Measurements from ENCODE around the gene PARVB.

The PARVB gene, protein sequence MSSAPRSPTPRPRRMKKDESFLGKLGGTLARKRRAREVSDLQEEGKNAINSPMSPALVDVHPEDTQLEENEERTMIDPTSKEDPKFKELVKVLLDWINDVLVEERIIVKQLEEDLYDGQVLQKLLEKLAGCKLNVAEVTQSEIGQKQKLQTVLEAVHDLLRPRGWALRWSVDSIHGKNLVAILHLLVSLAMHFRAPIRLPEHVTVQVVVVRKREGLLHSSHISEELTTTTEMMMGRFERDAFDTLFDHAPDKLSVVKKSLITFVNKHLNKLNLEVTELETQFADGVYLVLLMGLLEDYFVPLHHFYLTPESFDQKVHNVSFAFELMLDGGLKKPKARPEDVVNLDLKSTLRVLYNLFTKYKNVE

DNA sequence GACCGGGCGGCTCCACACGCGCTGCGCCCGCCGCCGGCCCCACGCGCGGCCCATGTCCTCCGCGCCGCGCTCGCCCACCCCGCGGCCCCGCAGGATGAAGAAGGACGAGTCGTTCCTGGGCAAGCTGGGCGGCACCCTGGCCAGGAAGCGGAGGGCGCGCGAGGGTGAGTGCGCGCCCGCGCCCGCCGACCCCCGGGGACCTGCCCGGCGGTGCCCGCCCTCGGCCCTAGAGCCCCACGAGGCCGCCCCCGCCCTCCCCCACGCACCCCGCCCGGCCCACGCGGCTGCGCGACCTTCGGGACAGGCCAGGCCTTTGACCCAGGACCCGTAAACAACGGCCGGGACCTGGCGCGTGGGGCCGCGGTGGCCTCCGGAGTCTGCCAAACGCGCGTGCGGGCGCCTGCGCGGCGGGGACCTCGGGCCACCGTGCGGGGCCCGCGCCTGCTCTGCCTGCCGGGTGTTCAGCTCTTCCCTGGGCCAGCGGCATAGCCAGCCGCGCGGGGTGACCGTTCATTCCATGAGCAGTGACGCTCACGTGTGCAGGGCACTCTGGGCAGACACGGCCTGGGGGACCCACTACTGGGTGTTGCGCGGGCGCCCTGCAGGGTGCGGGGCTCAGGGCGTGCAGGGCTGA lies at the start of gene PARVB:
Gene PARVB, plus strand, starts transcription at position 15 of the 634 bp plus-strand sequence. Its CDS starts 38 bp downstream, at position 53.
- DNase-seq (ENCODE audit: low read depth): no peak

DNA sequence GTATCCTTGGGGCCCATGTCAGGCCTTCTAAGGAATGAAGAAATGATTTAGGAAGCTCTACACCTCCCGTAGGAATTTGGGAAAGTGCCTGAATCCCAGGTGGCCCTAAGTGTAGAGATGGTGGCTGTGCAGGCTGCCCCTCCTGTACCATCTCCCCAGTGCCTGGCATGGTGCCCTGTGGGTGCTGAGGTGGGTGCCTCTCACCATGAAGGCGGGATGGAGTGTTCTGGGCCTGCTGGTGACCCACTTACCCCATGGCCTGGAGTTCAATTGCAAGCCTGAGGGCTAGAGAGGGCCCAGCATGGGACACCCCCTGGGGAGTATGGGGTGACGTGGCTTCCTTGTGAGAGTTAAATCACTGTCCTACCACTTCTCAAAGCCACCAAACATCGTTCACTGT lies 49.1 kb upstream of the PARVB start:
- DNase-seq (ENCODE audit: low read depth): no peak

DNA sequence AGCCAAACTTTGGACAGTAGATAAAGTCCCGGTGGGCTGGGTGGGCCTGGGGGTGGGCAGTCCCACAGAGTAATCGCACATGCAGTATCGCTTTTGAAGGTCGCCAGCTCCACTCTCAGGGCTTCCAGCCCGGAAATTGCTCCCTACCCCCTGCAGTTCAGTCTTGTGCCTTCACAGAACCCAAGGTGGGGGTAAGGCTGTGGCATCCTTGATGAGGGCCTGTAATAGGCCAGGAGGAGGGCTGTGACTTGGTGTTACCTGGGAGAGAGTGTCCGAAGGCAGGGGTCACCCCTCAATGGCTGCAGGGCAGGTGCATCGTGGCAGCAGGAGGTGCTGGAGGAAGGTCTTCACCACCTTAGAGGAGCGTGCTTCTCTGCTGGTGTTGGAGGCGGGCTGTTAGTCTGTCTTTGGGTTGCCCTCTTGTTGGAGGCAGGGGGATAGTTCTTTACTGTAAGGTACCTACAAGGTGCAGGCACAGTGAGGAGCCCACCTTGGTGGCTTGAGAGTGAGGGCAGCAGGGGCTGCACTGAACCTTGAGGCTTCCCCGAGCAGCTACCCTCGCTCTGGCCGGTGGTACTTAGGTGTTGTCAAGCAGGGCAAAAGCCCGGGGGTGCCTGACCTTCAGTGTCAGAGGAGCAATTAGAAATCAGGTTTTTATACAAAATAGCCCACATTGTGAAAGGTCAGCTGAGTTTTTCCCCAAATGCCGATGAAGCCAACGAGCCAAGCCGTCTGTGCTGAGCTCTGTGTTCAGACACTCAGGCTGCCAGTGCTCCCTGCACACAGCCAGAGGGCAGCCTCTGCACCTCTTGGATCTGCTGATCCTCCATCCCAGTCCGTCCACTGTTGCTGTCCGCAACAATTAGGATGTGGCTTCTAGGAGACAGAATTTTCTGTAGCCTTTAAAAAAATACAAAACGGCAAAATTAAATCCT lies 47.0 kb upstream of the PARVB start:
- no peak for DNase-seq (ENCODE audit: low read depth)

DNA sequence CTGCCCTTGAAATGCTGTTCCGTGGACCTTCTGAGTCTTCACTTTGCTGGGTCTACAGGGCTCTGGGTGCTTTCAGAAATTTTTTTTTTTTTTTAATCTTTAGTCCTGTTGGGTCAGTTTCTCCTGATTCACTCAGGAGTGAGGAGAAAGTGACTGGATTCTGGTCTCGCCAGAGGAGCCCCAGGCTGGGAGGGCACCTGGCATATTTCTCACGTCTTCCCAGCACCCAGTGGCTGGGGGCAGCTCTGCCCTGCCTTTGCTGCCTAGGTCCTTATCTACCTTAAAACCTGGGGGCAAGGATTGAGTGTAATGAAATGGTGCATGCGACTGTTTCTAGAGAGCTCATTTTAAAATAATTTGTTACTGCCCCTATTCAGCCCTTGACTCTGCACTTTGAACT lies 45.5 kb upstream of the PARVB start:
- no peak for DNase-seq (ENCODE audit: low read depth)

DNA sequence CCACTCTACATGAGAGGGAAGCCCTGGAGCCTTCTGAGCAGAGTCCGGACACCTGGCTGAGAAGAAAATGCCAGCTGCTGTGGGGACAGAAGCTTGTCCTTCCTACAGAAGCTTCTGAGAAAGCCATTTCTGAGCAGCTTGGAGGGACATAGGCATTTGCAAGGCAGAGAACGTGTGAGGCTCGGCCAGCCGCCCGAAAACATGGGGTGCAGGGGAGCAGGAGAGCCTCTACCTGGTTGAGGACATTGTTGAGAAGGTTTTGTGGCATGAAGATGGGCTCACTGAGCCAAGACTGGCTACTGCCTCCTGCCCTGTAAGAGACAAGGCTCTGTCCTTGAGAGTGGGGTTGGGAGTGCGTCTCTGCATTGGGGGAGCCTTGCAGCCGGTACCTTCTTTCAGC lies 43.5 kb upstream of the PARVB start:
- DNase-seq (ENCODE audit: low read depth): no peak

DNA sequence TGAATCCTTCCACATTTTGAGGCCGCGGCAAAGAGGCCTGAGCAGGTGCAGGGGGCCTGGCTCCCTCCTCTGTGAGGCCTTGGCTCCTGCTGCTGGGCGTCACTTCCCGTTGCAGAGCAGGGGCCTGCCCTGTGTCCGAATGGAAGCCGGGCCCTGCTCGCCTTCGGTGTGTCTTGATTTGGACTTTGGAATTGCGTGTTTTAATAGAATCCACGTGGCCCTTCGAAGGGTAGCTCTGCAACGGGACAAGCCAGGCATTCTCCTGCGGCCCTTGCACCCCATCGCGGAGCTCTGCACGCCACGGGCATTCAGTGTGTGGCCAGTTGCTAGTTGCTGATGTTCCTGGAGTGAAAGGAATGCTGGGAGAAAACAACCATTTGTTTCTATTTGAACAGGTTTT lies 43.1 kb upstream of the PARVB start:
- no peak for DNase-seq (ENCODE audit: low read depth)

DNA sequence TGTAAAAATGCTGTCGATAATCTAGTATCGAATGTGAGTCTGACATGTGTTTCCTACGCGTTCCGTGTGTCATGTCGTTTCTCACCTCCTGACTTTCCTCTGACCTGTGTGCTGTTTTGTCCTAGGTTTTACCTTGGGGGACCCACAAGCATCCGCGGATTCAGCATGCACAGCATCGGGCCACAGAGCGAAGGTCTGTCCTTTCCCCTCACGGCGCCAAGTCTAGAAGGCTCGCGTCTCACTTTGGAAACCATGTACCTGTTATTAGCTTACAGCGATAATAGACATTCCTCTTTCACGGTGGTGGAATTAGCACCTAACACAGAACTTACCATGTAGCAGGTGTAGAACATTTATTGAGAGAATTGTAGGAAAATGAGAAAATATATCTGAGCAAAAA lies 40.3 kb upstream of the PARVB start:
- DNase-seq (ENCODE audit: low read depth): no peak

DNA sequence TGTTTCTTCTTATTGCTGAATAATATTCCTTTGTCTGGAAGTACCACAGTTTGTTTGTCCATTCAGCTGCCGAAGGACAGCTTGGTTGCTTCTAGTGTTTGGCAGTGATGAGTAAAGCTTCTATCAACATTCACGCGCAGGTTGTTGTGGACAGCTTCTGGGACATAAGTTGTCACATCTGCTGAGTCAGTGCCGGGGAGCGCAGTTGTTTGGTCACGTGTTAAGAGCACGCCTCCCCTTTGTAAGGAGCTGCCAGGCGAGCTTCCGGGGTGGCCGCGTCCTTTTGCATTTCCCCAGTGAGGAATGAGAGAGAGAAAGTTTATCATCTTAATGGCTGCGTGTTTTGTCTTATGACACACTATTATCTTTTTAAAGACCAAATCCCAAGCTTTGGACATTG lies 38.6 kb upstream of the PARVB start:
- DNase-seq (ENCODE audit: low read depth): no peak

DNA sequence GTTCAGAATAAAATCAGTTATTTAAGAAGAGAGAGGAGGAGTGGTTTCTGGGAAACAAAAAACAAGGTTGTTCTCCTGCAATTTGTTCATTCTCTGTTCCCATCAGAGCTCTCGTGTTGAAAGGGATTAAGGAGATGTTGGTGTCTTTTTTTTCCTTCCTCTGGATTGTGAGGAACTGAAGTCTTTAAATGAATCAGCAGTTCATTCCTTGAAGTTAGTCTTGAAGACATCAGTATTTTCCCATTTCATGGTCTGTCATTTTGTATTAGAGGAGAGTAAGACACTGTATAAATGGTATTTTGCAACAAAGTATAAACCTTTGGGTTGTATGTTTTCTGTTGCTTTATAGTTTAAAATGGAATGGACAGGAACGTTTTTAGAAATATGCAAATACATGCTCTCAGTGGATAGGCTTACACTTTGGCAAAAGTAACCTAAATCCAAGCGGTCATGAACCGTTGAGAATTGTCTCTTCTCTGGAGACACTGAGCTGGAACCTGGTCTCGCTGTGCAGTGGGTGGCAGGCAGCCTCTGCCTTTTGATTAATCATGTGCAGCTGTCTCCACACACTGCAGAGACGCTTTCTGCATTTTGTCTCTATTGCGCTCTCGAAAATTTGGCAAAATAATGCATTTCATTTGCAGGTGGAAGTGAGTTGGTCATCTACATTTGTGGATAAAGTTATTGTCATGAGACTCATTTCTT lies 35.8 kb upstream of the PARVB start:
- no peak for DNase-seq (ENCODE audit: low read depth)

DNA sequence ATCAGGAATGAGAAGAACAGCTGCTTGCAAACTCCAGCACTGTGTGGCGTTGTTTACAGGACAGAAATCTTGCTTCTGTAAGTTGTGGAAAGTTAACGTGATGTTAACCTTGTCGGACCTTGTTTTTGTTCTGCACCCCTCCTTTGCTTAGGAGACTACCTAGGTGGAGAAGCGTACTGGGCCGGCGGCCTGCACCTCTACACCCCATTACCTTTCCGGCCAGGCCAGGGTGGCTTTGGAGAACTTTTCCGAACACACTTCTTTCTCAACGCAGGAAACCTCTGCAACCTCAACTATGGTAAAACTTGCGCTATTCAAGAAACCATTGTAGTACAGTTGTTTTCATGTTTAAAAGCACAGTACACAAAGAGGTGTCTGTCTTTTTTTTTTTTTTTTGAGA lies 35.1 kb upstream of the PARVB start:
- DNase-seq (ENCODE audit: low read depth): no peak

DNA sequence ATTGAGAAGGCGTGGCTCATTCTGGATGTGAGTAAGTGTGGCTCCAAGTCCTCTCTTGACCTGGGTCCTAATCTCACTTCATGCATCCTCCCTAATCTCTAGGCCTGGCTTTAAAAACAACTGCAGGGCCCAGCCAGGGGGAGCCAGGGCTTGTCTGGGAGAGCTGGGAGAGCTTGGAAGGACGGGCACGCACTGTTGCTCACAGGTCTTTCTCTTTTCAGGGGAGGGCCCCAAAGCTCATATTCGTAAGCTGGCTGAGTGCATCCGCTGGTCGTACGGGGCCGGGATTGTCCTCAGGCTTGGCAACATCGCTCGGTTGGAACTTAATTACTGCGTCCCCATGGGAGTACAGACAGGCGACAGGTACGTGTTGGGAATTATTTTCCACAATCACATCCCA lies 34.1 kb upstream of the PARVB start:
- DNase-seq (ENCODE audit: low read depth): no peak

DNA sequence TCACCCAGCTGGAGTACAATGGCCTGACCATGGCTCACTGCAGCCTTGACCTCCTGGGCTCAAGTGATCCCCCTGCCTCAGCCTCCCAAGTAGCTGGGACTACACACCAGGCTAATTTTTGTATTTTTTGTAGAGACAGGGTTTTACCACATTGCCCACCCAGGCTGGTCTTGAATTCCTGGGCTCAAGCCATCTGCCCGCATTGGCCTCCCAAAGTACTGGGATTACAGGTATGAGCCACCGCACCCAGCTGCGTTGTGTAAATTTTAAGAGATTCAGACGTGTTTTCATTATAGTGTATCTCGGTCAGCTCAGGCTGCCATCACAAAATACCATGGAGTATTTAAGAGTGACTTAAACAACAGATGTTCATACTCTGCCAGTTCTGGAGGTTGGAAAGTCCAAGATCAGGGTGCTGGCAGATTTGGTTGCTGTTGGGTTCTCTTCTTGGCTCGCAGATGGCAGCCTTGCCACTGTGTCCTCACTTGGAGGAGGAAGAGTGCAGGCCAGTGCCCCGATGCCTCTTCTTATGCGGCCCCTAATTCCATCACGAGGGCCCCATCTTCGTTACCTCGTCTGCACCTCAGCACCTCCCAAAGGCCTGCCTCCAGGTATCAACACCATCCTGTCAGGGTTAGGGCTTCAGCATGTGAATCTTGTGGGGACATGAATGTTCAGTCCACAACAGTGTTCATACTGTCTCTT lies 32.6 kb upstream of the PARVB start:
- no peak for DNase-seq (ENCODE audit: low read depth)

DNA sequence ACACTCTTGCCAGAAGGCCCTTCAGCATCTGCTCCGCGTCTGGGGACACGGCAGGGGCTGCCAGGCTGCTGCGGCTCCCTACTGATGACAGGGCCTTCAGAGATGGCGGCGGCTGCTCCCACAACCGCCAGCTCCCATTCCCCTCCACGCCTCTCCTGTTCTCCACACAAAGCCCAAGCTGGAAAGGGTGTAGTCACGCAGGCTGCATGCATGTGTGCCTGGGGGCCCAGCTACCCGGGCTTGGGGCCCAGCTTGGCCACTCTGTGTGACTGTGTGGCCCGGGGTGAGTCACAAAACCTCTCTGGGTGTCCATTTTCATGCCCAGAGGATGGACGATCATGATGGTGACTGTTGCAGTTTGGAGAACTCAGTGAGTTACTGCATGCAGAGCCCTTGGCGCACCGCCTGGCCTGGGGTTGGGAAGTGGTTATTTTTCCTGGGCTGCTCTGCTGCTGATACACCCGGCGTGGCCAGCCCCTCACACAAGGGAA lies 31.7 kb upstream of the PARVB start:
- DNase-seq (ENCODE audit: low read depth): no peak

DNA sequence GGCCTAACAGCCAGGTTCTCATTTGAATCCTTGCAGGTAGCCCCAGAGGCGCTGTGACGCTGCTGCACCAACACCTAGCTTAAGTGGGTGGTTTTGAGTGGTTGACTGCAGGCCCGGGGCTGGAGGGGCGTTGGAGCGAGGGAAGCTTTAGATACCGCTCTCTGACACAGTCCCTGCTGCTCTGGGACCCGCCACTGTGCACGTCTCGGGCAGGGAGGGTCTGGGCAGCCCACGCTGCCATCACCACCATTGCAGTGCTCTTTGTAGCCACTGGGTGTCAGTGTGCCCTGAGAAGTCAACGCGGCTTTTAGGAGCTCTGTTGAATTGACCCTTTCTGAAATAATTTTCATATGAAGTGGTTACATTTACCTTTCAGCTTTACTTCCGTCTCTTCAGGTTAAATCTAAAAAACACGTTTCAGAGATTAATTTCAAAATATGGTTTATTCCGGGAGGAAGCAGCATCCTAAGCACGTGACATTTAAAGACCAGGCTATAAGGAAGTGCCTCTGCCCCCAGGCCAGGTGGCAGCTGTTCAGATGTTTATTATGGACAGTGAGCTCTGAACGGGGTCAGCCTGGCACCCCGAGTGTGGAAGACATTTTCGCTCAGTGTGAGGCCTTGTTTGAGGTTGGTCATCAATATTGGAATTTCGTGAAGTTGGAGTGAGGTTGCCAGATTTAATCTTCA lies 30.9 kb upstream of the PARVB start:
- peak; percentile 40 for DNase-seq (ENCODE audit: low read depth)

DNA sequence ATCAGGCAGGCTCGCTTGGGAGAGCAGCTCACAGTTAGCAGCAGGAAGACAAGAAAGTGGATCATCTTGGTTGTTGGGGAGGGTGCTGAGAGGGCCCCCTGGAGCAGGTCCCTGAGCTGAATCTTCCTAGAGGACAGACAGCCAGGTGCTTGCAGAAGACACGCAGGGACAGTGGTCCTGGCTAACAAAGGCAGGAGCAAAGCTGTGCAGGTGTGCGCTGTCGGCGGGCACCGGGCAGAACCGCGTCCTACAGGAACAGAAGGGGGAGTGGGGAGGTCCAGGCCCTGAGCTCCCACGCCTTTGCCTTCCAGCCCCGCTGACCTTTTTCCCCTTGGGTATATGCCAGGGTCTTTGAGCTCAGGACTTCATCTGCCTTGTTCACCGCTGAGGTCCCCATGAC lies 30.1 kb upstream of the PARVB start:
- no peak for DNase-seq (ENCODE audit: low read depth)

DNA sequence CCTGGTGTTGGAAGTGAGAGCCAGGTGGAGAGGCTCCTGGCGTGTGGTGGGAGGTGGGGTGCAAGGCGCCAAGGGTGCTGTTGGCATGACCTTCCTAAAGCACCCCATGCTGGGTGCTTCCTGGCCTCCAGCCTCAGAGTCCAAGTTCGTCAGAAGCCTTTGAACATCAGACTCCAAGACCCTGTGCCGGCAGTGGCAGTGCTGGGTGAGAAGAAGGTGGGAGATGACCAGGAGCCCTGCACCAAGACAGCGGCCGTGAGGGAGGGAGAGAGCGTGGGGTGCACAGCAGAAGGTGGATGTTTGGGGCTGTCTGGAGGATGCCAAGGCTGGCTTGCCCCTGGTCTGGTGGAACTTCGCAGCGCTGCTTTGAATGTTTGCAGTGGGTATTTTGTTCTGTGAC lies 29.7 kb upstream of the PARVB start:
- DNase-seq (ENCODE audit: low read depth): no peak

DNA sequence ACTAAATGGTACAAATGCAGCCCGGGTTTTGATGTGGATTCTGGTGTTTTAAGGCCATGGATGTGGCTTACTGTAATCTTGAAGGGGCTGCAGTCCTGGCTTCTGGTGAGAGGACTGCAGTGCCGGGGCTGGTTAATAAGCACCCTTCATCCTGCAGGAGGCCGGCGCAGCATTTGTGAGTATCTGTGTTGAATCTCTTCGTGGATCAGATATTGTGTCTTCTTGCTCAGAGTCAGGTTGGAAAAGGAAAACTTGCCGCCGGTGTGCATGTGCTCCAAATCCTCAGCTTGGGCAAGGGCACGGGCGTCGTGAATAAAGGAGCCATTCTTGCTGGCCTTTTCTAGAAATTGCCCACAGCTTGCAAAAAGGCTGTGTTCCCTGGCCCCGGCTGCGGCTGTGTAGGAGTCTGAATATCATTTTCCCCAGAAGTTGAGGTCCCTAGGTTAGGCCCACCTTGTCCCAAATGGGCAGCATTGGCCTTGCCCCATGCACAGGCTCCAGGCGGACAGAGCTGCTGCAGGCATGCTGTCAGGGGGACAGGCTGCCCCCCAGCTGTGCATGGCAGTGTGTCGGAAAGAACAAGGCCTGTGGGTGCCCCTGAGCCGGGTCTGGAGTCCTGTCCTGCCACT lies 28.9 kb upstream of the PARVB start:
- DNase-seq (ENCODE audit: low read depth): no peak

DNA sequence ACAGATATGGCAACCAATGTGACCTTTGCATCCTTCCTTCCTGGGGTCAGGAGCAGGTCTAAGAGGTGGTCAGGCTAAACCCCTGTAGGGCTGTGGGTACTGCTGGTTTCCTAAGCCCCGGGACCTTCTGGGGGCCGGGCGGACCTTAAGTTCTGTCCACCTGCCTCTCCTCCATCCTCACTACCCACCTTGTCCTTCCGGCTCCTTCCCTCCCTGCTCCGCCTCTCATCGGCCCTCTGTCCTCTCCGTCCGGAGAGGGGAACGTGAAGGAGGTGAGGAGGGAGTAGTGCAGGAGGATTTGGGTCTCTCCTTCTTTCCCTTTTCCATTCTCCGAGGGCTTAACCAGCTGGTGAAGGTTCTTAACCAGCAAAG lies 28.3 kb upstream of the PARVB start:
- DNase-seq (ENCODE audit: low read depth): no peak

DNA sequence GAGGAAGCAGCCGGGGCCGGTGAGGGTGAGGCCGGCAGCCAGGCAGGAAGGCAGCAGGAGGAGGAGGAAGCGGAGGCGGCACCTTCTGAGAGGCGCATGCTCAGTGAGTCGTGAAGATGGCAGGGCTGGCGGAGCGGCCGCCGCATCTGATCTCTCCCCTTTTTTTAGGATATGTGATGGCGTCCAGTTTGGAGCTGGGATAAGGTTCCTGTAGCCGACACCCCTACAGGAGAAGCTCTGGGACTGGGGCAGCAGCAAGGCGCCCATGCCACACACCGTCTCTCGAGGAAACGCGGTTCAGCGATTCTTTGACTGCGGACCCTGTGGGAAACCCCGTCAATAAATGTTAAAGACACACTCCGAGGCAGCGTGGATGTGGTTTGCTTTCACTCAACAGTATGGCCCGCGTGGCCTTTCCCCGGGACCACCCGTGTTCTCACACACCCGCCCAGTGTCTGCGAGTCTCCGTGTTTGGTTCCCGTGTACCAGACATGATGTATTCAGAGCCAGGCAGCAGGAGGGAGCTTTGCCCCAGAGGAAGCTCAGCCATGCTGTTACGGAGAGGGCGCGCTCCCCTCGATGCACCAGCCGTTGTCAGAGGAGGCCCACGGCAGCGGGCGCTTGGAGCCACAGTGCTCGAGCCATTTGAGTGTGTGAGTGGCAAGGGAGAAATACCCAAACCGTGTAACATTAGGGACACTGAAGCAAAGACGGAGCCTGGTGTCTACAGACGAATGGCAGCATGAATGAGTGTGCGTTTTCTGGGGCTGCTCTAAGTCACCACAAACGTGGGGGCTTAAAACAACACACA lies 27.7 kb upstream of the PARVB start:
- peak; percentile 64 for DNase-seq (ENCODE audit: low read depth)

DNA sequence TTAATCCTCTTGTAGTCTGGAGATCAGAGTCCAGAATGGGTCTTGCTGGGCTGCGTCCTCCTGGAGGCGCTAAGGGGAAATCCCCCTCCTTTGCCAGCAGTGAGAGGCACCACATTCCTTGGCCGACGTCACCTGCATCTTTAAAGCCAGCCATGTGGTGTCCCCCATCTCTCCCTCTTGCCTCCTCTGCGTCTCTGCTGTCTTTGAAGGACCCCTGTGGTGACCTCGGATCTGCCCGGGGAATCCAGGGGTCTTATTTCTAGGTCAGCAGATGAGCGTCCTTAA lies 27.2 kb upstream of the PARVB start:
- no peak for DNase-seq (ENCODE audit: low read depth)

Measured in activated T-cell treated with anti-CD3 and anti-CD28 coated beads for 24 hours (primary cell).